Measurements from ENCODE around the gene GDF7.

GDF7 gene

GRCh38 chr2:20717641-20718040 lies 50.7 kb downstream of the GDF7 start:
- CTCF ChIA-PET, result no interaction called here
- POLR2A ChIA-PET, result no interaction called here
- TF ChIP-seq ZNF384 (IDR thresholded peaks at IDR 0.05) (no peak), FOXM1 (IDR thresholded peaks at IDR 0.05; ENCODE audit: borderline replicate concordance) (no peak), PKNOX1 (IDR thresholded peaks at IDR 0.05) (no peak), SP1 (IDR thresholded peaks at IDR 0.05) (no peak), CTBP1 (IDR thresholded peaks at IDR 0.05; ENCODE audit: borderline replicate concordance) (no peak), NFRKB (IDR thresholded peaks at IDR 0.05) (no peak), L3MBTL2 (conservative IDR thresholded peaks at IDR 0.05) (no peak), FOXK2 (IDR thresholded peaks at IDR 0.05) (no peak), SUZ12 (IDR thresholded peaks at IDR 0.05) (no peak), TARDBP (IDR thresholded peaks at IDR 0.05) (no peak), ARNT (IDR thresholded peaks at IDR 0.05) (no peak), FOXA1 (IDR thresholded peaks at IDR 0.05) (no peak), ELF4 (IDR thresholded peaks at IDR 0.05) (no peak), LEF1 (IDR thresholded peaks at IDR 0.05; ENCODE audit: borderline replicate concordance) (no peak)
- no peak for DNase-seq (ENCODE audit: extremely low spot score)

GRCh38 chr2:20722592-20723240 lies 55.8 kb downstream of the GDF7 start:
- TF ChIP-seq SUZ12 (IDR thresholded peaks at IDR 0.05), result no peak
- TF ChIP-seq PKNOX1 (IDR thresholded peaks at IDR 0.05), result no peak
- no peak for TF ChIP-seq FOXK2 (IDR thresholded peaks at IDR 0.05)
- TF ChIP-seq BHLHE40 (IDR thresholded peaks at IDR 0.05; ENCODE audit: borderline replicate concordance), result no peak
- no peak for TF ChIP-seq HDGF (IDR thresholded peaks at IDR 0.05; ENCODE audit: borderline replicate concordance)
- no peak for TF ChIP-seq FOXA1 (IDR thresholded peaks at IDR 0.05)
- TF ChIP-seq TARDBP (IDR thresholded peaks at IDR 0.05), result no peak
- TF ChIP-seq CTBP1 (IDR thresholded peaks at IDR 0.05; ENCODE audit: borderline replicate concordance), result no peak
- no peak for TF ChIP-seq FOXM1 (IDR thresholded peaks at IDR 0.05; ENCODE audit: borderline replicate concordance)
- no peak for TF ChIP-seq ELF4 (IDR thresholded peaks at IDR 0.05)
- no peak for TF ChIP-seq L3MBTL2 (conservative IDR thresholded peaks at IDR 0.05)
- no peak for TF ChIP-seq LEF1 (IDR thresholded peaks at IDR 0.05; ENCODE audit: borderline replicate concordance)
- TF ChIP-seq ARNT (IDR thresholded peaks at IDR 0.05), result no peak
- TF ChIP-seq ZNF384 (IDR thresholded peaks at IDR 0.05), result no peak
- no peak for TF ChIP-seq SP1 (IDR thresholded peaks at IDR 0.05)
- no peak for TF ChIP-seq NFRKB (IDR thresholded peaks at IDR 0.05)
- POLR2A ChIA-PET, result no interaction called here
- no peak for DNase-seq (ENCODE audit: extremely low spot score)
- CTCF ChIA-PET, result no interaction called here

- CTCF ChIA-PET, result no interaction called here
- POLR2A ChIA-PET, result no interaction called here
- no peak for DNase-seq (ENCODE audit: extremely low spot score)
- TF ChIP-seq BHLHE40 (IDR thresholded peaks at IDR 0.05; ENCODE audit: borderline replicate concordance) (no peak), SP1 (IDR thresholded peaks at IDR 0.05) (no peak), PKNOX1 (IDR thresholded peaks at IDR 0.05) (no peak), ELF4 (IDR thresholded peaks at IDR 0.05) (no peak), FOXM1 (IDR thresholded peaks at IDR 0.05; ENCODE audit: borderline replicate concordance) (no peak), CTBP1 (IDR thresholded peaks at IDR 0.05; ENCODE audit: borderline replicate concordance) (no peak)
Measured at GRCh38 chr2:20723543-20723942, 56.6 kb downstream of the GDF7 start.

GRCh38 chr2:20724500-20725053 lies 57.6 kb downstream of the GDF7 start:
- ChIA-PET CTCF (no interaction called here), POLR2A (no interaction called here)
- TF ChIP-seq PKNOX1 (IDR thresholded peaks at IDR 0.05) (no peak), LEF1 (IDR thresholded peaks at IDR 0.05; ENCODE audit: borderline replicate concordance) (no peak)

GRCh38 chr2:20725782-20726181 lies 58.8 kb downstream of the GDF7 start:
- POLR2A ChIA-PET, result no interaction called here
- CTCF ChIA-PET, result no interaction called here
- no peak for DNase-seq (ENCODE audit: extremely low spot score)
- no peak for TF ChIP-seq HDGF (IDR thresholded peaks at IDR 0.05; ENCODE audit: borderline replicate concordance)

More at GRCh38 chr2:20724500-20725053, 57.6 kb downstream of the GDF7 start:
- DNase-seq (ENCODE audit: extremely low spot score), result no peak

- no peak for DNase-seq (ENCODE audit: extremely low spot score)
- TF ChIP-seq FOXK2 (IDR thresholded peaks at IDR 0.05) (no peak), ZNF384 (IDR thresholded peaks at IDR 0.05) (no peak), BHLHE40 (IDR thresholded peaks at IDR 0.05; ENCODE audit: borderline replicate concordance) (no peak)
- ChIA-PET POLR2A (no interaction called here), CTCF (no interaction called here)
Measured at GRCh38 chr2:20726913-20727312, 60.0 kb downstream of the GDF7 start.
